Neural cell (in vitro differentiated cells): ENCODE data around the gene ATP11A. TPM values are rescaled to one million over a fixed set of nuclear protein-coding genes. Genes with fewer than 3 reads are reported as not detected.

ENCODE experiments used
- H2AFZ ChIP-seq: fragments of 200-600, 300-800 bp; sonication (generic), shearing (Covaris generic); 2 replicates; pipeline ENCODE4 v1.6.0; 2014; ENCODE audit warnings: low read depth, mild to moderate bottlenecking, antibody characterized with exemption, low read length, moderate library complexity
- H3F3A ChIP-seq: fragments of 200-600 bp; shearing (Covaris generic); 2 replicates; pipeline ENCODE4 v1.6.1; 2016; ENCODE audit warnings: mild to moderate bottlenecking, moderate library complexity, mixed read lengths, antibody characterized with exemption, low read length; ENCODE audit not compliant: insufficient read depth, poor library complexity, severe bottlenecking
- H3K27ac ChIP-seq: fragments of 200-600, 300-800 bp; sonication (generic), shearing (Covaris generic); 2 replicates; pipeline ENCODE4 v1.5.1; 2014; ENCODE audit warnings: mild to moderate bottlenecking, low read length, moderate library complexity
- H3K27me3 ChIP-seq: fragments of 300-800, 200-600 bp; sonication (generic), shearing (Covaris generic); 2 replicates; pipeline ENCODE4 v1.6.0; 2014; ENCODE audit warnings: mild to moderate bottlenecking, low read depth, low read length, moderate library complexity; ENCODE audit not compliant: insufficient read depth
- H3K36me3 ChIP-seq: fragments of 300-800, 200-600 bp; sonication (generic), shearing (Covaris generic); 2 replicates; pipeline ENCODE4 v1.5.1; 2014; ENCODE audit warnings: mild to moderate bottlenecking, antibody characterized with exemption, low read length, moderate library complexity; ENCODE audit not compliant: insufficient read depth
- H3K4me2 ChIP-seq: fragments of 300-800, 200-600 bp; sonication (generic), shearing (Covaris generic); 2 replicates; pipeline ENCODE4 v1.6.0; 2014; ENCODE audit warnings: mild to moderate bottlenecking, low read length
- H3K4me3 ChIP-seq: fragments of 300-800, 200-600 bp; sonication (generic), shearing (Covaris generic); 2 replicates; pipeline ENCODE4 v1.5.1; 2014; ENCODE audit warnings: mild to moderate bottlenecking, low read length, moderate library complexity
- H3K79me2 ChIP-seq: fragments of 200-600 bp; shearing (Covaris generic); replicated peaks from 2 replicates; pipeline ENCODE4 v1.6.0; 2014; ENCODE audit warnings: mild to moderate bottlenecking, low read length, moderate library complexity; ENCODE audit not compliant: insufficient read depth
- H3K9ac ChIP-seq: fragments of 300-800, 200-600 bp; sonication (generic), shearing (Covaris generic); 2 replicates; pipeline ENCODE4 v1.6.1; 2016; ENCODE audit warnings: mild to moderate bottlenecking, low read length, mixed read lengths
- H3K9me2 ChIP-seq: fragments of 200-600 bp; shearing (Covaris generic); 2 replicates; pipeline ENCODE4 v1.6.1; 2016; ENCODE audit warnings: mild to moderate bottlenecking, low read length, mixed read lengths; ENCODE audit not compliant: insufficient read depth
- H3K9me3 ChIP-seq: fragments of 200-600, 300-800 bp; sonication (generic), shearing (Covaris generic); 2 replicates; pipeline ENCODE4 v1.6.1; 2016; ENCODE audit warnings: mild to moderate bottlenecking, mixed run types, low read length, moderate library complexity, mixed read lengths
- H4K20me1 ChIP-seq: fragments of 200-600 bp; shearing (Covaris generic); 2 replicates; pipeline ENCODE4 v1.6.1; 2016; ENCODE audit warnings: mild to moderate bottlenecking, mixed run types; ENCODE audit not compliant: insufficient read depth
- EP300 ChIP-seq: fragments of 450-650 bp; conservative IDR thresholded peaks from 2 replicates; pipeline ENCODE4 v1.6.1; 2014; ENCODE audit warnings: antibody characterized with exemption, mild to moderate bottlenecking, moderate library complexity; ENCODE audit not compliant: poor library complexity, severe bottlenecking
- EZH2 ChIP-seq: fragments of 200-600, 300-800 bp; shearing (Covaris generic), sonication (generic); IDR thresholded peaks from 2 replicates; pipeline ENCODE4 v1.6.1; 2014; ENCODE audit warnings: antibody characterized with exemption, low read length, borderline replicate concordance, mild to moderate bottlenecking; ENCODE audit not compliant: insufficient read depth, poor library complexity, severe bottlenecking
- MXI1 ChIP-seq: fragments of 450-650 bp; conservative IDR thresholded peaks from 2 replicates; pipeline ENCODE4 v1.6.1; 2014; ENCODE audit warnings: antibody characterized with exemption, mild to moderate bottlenecking; ENCODE audit not compliant: poor library complexity, severe bottlenecking
- POLR2AphosphoS5 ChIP-seq: IDR thresholded peaks from 2 replicates; pipeline ENCODE4 v1.6.1; 2012
- RAD21 ChIP-seq: fragments of 450-650 bp; conservative IDR thresholded peaks from 2 replicates; pipeline ENCODE4 v1.6.1; 2014; ENCODE audit warnings: antibody characterized with exemption, mild to moderate bottlenecking, moderate library complexity
- SMC3 ChIP-seq: fragments of 450-650 bp; conservative IDR thresholded peaks from 2 replicates; pipeline ENCODE4 v1.6.1; 2014; ENCODE audit warnings: antibody characterized with exemption, mild to moderate bottlenecking, moderate library complexity; ENCODE audit not compliant: poor library complexity
- TAF1 ChIP-seq: IDR thresholded peaks from 2 replicates; pipeline ENCODE4 v1.6.1; 2012; ENCODE audit warnings: low read depth
- polyA plus RNA-seq: library from polyadenylated mRNA; depleted of rRNA; stranded (reverse); fragments of >200 nt; gene quantifications from 2 replicates; pipeline ENCODE4 v1.2.3, GENCODE V29; 2014
- TF ChIP-seq, protein P1 (sequence below): IDR thresholded peaks from 2 replicates; pipeline ENCODE4 v1.6.1; 2012; ENCODE audit warnings: borderline replicate concordance
- TF ChIP-seq, protein P2 (sequence below): fragments of 450-650 bp; IDR thresholded peaks from 2 replicates; pipeline ENCODE4 v1.5.1; 2014; ENCODE audit warnings: antibody characterized with exemption, mild to moderate bottlenecking, moderate library complexity; ENCODE audit not compliant: poor library complexity, severe bottlenecking

Gene ATP11A
- polyA plus RNA-seq, 1 donor from 2014 or later, result 3.0 TPM

DNA sequence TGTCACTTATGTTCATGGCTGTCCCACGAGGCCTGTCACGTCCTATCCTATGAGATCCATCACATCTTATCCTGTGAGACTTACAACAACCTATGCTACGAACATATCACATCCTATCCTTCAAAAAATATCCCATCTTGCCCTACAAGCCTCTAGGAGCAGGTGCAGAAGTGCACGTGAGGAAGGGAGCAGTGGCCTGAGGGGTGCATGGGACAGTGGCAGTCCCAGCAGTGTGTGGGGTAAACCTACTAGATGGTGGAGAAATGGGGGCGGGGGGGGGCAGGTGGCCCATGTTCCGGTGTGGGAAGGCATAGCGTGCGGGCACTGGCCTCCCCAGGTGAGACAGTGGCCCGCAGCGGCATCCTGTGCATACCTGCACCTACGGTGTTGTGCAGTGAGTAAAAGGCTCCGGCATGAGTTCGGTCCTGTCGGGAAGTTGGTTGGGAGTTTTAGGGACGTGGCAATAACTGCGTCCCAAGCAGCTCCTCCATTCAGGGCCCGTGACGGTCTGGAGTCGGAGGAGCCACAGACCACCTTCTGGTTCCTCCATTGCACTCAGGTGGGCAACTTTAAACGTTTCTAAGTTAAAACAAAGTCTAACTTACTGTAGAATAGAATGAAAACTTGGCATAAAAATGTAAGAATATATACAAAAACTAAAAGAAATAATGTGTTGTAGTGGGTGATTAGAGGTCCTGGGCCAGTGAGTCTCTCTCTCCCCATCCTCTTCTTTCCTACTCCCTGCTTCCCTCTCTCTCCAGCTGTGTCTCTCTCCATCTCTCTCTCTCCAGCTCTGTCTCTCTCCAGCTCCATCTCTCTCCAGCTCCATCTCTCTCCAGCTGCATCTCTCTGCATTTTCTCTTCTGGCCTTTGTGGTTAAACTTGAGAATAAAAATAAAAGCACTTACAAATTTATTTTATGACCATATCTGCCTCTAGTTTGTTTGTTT, 42.1 kb downstream of the ATP11A start:
- TF ChIP-seq, protein P1, sequence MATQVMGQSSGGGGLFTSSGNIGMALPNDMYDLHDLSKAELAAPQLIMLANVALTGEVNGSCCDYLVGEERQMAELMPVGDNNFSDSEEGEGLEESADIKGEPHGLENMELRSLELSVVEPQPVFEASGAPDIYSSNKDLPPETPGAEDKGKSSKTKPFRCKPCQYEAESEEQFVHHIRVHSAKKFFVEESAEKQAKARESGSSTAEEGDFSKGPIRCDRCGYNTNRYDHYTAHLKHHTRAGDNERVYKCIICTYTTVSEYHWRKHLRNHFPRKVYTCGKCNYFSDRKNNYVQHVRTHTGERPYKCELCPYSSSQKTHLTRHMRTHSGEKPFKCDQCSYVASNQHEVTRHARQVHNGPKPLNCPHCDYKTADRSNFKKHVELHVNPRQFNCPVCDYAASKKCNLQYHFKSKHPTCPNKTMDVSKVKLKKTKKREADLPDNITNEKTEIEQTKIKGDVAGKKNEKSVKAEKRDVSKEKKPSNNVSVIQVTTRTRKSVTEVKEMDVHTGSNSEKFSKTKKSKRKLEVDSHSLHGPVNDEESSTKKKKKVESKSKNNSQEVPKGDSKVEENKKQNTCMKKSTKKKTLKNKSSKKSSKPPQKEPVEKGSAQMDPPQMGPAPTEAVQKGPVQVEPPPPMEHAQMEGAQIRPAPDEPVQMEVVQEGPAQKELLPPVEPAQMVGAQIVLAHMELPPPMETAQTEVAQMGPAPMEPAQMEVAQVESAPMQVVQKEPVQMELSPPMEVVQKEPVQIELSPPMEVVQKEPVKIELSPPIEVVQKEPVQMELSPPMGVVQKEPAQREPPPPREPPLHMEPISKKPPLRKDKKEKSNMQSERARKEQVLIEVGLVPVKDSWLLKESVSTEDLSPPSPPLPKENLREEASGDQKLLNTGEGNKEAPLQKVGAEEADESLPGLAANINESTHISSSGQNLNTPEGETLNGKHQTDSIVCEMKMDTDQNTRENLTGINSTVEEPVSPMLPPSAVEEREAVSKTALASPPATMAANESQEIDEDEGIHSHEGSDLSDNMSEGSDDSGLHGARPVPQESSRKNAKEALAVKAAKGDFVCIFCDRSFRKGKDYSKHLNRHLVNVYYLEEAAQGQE, result no peak
- no peak for TF ChIP-seq EP300
- no peak for TF ChIP-seq SMC3
- no peak for TF ChIP-seq TAF1
- TF ChIP-seq, protein P2, sequence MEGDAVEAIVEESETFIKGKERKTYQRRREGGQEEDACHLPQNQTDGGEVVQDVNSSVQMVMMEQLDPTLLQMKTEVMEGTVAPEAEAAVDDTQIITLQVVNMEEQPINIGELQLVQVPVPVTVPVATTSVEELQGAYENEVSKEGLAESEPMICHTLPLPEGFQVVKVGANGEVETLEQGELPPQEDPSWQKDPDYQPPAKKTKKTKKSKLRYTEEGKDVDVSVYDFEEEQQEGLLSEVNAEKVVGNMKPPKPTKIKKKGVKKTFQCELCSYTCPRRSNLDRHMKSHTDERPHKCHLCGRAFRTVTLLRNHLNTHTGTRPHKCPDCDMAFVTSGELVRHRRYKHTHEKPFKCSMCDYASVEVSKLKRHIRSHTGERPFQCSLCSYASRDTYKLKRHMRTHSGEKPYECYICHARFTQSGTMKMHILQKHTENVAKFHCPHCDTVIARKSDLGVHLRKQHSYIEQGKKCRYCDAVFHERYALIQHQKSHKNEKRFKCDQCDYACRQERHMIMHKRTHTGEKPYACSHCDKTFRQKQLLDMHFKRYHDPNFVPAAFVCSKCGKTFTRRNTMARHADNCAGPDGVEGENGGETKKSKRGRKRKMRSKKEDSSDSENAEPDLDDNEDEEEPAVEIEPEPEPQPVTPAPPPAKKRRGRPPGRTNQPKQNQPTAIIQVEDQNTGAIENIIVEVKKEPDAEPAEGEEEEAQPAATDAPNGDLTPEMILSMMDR, result no peak
- no peak for TF ChIP-seq POLR2AphosphoS5
- no peak for TF ChIP-seq MXI1
- no peak for TF ChIP-seq EZH2
- TF ChIP-seq RAD21, result no peak
- Histone ChIP-seq H2AFZ (no peak overlapping the region), H3K79me2 (no peaks in the 10 kb centered on the region)

DNA sequence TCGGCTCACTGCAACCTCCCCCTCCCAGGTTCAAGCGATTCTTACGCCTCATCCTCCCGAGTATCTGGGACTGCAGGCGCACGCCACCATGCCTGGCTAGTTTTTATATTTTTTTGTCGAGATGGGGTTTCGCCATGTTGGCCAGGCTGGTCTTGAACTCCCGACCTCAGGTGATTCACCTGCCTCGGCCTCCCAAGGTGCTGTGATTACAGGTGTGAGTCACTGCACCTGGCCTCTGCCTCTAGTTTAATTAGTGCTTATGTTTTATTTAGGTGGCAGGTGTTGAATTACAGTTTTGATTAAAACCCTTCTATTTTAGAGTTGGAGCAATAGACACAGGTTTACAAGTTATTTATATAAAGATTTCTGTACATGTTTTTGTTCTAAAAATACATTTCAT, 42.8 kb downstream of the ATP11A start:
- Histone ChIP-seq H3K79me2 (no peaks in the 10 kb centered on the region), H4K20me1 (no peaks in the 10 kb centered on the region), H3K4me2 (no peak overlapping the region), H3K9me2 (no peaks in the 10 kb centered on the region), H3K9ac (no peak overlapping the region), H3K27ac (no peak overlapping the region), H3K27me3 (no peaks in the 10 kb centered on the region), H3K4me3 (no peak overlapping the region), H3K36me3 (no peaks in the 10 kb centered on the region), H2AFZ (no peak overlapping the region), H3F3A (peaks cover 5% of the 10 kb centered on the region), H3K9me3 (no peaks in the 10 kb centered on the region)
- TF ChIP-seq, protein P2, result no peak
- no peak for TF ChIP-seq RAD21
- no peak for TF ChIP-seq EP300

More for the DNA sequence above, 42.1 kb downstream of the ATP11A start:
- Histone ChIP-seq H4K20me1 (no peaks in the 10 kb centered on the region), H3K9ac (no peak overlapping the region), H3K36me3 (no peaks in the 10 kb centered on the region), H3K27me3 (no peaks in the 10 kb centered on the region), H3K9me2 (no peaks in the 10 kb centered on the region), H3K4me3 (no peak overlapping the region), H3K27ac (no peak overlapping the region), H3K4me2 (no peak overlapping the region), H3K9me3 (no peaks in the 10 kb centered on the region), H3F3A (peaks cover 5% of the 10 kb centered on the region)
